Measurements from ENCODE around the gene AGO4.

The AGO4 gene

GRCh38 chr1:35850051-35850450 lies 42.2 kb downstream of the AGO4 start:
- H4K12ac ChIP-seq (ENCODE audit: low read depth, low read length) = no peak overlapping the region
- no peak overlapping the region for H2AFZ ChIP-seq (ENCODE audit: insufficient read depth, low read length, poor library complexity)
- H3K27ac ChIP-seq (ENCODE audit: low read depth, low read length) = no peak overlapping the region
- H3K79me1 ChIP-seq (ENCODE audit: low read length) = no peaks in the 10 kb centered on the region
- no peak overlapping the region for H2BK5ac ChIP-seq (ENCODE audit: low read depth, low read length, poor library complexity)
- no peak overlapping the region for H3K9ac ChIP-seq (ENCODE audit: low read length)
- H3K36me3 ChIP-seq (ENCODE audit: control insufficient read depth in 1 of 2, insufficient read depth in 2 of 2, low read length in 2 of 2) = peaks cover 10 to 18% of the 10 kb centered on the region in 2 experiments
- H3K23ac ChIP-seq (ENCODE audit: low read length) = no peak overlapping the region
- no peak overlapping the region for H3K18ac ChIP-seq (ENCODE audit: low read length)
- H3K9me3 ChIP-seq (ENCODE audit: insufficient read depth, low read depth, low read length) = no peaks in the 10 kb centered on the region
- no peak overlapping the region for H2BK120ac ChIP-seq (ENCODE audit: insufficient read depth, low read length, poor library complexity)
- no peaks in the 10 kb centered on the region for H3K79me2 ChIP-seq (ENCODE audit: control insufficient read depth, insufficient read depth, low read length, poor library complexity)
- no peak overlapping the region for H3K4ac ChIP-seq (ENCODE audit: low read depth, low read length)
- no peak overlapping the region for H2AK5ac ChIP-seq (ENCODE audit: low read length)
- H3K14ac ChIP-seq (ENCODE audit: low read length) = no peak overlapping the region
- no peaks in the 10 kb centered on the region for H3K4me1 ChIP-seq (ENCODE audit: control insufficient read depth in 1 of 2, insufficient read depth in 2 of 2, low read length in 2 of 2)
- no peaks in the 10 kb centered on the region for H3K27me3 ChIP-seq (ENCODE audit: insufficient read depth, low read length)
- DNase-seq = peak; percentile 30 to 78
- no peak overlapping the region for H4K8ac ChIP-seq (ENCODE audit: low read depth, low read length)
- no peak overlapping the region for H4K91ac ChIP-seq (ENCODE audit: low read depth, low read length)
- H3K4me3 ChIP-seq (ENCODE audit: low read depth, low read length) = no peak overlapping the region
- WGBS (ENCODE audit: extremely low coverage, insufficient coverage, insufficient read length) = no CpG with 5 or more reads among the region's 2 CpGs
- no peak overlapping the region for H3K4me2 ChIP-seq (ENCODE audit: low read length)
- H2BK12ac ChIP-seq (ENCODE audit: low read length) = no peak overlapping the region

DNA sequence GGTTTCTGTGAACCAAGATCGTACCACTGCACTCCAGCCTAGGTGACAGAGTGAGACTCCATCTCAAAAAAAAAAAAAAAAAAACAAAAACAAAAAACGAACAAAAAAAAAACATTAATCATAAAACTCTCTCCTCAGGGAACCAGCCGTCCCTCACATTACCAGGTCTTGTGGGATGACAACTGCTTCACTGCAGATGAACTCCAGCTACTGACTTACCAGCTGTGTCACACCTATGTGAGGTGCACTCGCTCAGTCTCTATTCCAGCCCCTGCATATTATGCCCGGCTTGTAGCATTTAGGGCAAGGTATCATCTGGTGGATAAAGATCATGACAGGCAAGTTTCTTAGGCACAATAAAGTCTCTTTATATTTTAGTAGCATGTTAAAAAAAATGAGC lies 42.9 kb downstream of the AGO4 start:
- Histone ChIP-seq H3K4me3 (ENCODE audit: low read depth, low read length) (no peak overlapping the region), H3K9me3 (ENCODE audit: insufficient read depth, low read depth, low read length) (no peaks in the 10 kb centered on the region), H3K18ac (ENCODE audit: low read length) (no peak overlapping the region), H2BK12ac (ENCODE audit: low read length) (no peak overlapping the region), H3K4ac (ENCODE audit: low read depth, low read length) (no peak overlapping the region), H2BK120ac (ENCODE audit: insufficient read depth, low read length, poor library complexity) (no peak overlapping the region), H3K27me3 (ENCODE audit: insufficient read depth, low read length) (no peaks in the 10 kb centered on the region), H3K23ac (ENCODE audit: low read length) (peak overlapping the region; percentile 94), H3K4me2 (ENCODE audit: low read length) (no peak overlapping the region), H4K12ac (ENCODE audit: low read depth, low read length) (no peak overlapping the region), H3K14ac (ENCODE audit: low read length) (no peak overlapping the region), H4K91ac (ENCODE audit: low read depth, low read length) (no peak overlapping the region), H3K79me1 (ENCODE audit: low read length) (no peaks in the 10 kb centered on the region), H4K8ac (ENCODE audit: low read depth, low read length) (no peak overlapping the region), H3K36me3 (ENCODE audit: control insufficient read depth in 1 of 2, insufficient read depth in 2 of 2, low read length in 2 of 2) (peaks cover 10 to 19% of the 10 kb centered on the region in 2 experiments), H3K9ac (ENCODE audit: low read length) (peak overlapping the region; percentile 64), H2AK5ac (ENCODE audit: low read length) (no peak overlapping the region), H3K4me1 (ENCODE audit: control insufficient read depth in 1 of 2, insufficient read depth in 2 of 2, low read length in 2 of 2) (no peaks in the 10 kb centered on the region), H2BK5ac (ENCODE audit: low read depth, low read length, poor library complexity) (no peak overlapping the region), H2AFZ (ENCODE audit: insufficient read depth, low read length, poor library complexity) (no peak overlapping the region), H3K79me2 (ENCODE audit: control insufficient read depth, insufficient read depth, low read length, poor library complexity) (no peaks in the 10 kb centered on the region), H3K27ac (ENCODE audit: low read depth, low read length) (no peak overlapping the region)
- DNase-seq = no peak
- WGBS (ENCODE audit: extremely low coverage, insufficient coverage, insufficient read length) = 100% methylated on average over 1 of the region's 5 CpGs

DNA sequence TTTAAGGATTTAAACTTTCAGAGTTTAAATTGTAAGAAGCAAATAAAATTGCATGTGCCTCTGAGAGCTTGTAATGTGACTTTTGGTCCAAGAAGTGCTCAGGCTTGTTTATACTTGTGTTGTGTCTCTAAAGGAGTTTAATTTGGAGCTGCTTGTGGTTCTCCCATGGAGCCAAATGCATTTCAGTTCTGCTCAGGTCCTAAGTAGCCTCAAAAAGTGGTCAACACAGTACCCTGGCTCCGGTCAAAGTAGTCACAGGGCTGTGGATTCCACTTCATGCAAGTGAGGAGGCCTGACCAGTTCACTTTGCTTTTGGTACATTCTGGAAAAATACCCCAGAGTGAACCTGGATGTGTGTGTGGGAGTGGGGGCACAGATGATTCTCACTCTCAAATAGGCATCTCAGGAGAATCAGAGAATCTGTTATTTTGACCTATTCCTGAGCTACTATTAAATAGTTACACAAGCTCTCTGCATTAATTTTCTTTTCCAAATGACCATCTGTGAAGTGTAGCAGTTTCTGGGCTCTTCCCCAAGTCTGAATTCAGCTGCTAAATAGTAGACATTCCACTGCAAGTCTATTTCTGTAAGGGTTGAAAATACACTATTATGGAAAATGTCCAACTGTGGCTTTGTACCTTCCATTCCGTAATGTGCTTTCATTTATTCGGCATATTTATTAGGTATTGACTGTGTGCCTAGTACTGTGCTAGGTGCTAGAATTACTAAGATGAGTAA lies 43.5 kb downstream of the AGO4 start:
- no peak overlapping the region for H4K8ac ChIP-seq (ENCODE audit: low read depth, low read length)
- no peak overlapping the region for H2BK5ac ChIP-seq (ENCODE audit: low read depth, low read length, poor library complexity)
- no peak overlapping the region for H4K91ac ChIP-seq (ENCODE audit: low read depth, low read length)
- H3K14ac ChIP-seq (ENCODE audit: low read length) = no peak overlapping the region
- no peaks in the 10 kb centered on the region for H3K27me3 ChIP-seq (ENCODE audit: insufficient read depth, low read length)
- no peak for DNase-seq
- no peak overlapping the region for H3K18ac ChIP-seq (ENCODE audit: low read length)
- no peaks in the 10 kb centered on the region for H3K4me1 ChIP-seq (ENCODE audit: control insufficient read depth in 1 of 2, insufficient read depth in 2 of 2, low read length in 2 of 2)
- no peaks in the 10 kb centered on the region for H3K79me2 ChIP-seq (ENCODE audit: control insufficient read depth, insufficient read depth, low read length, poor library complexity)
- no peak overlapping the region for H3K9ac ChIP-seq (ENCODE audit: low read length)
- no peak overlapping the region for H3K4me2 ChIP-seq (ENCODE audit: low read length)
- no peak overlapping the region for H2AFZ ChIP-seq (ENCODE audit: insufficient read depth, low read length, poor library complexity)
- H3K79me1 ChIP-seq (ENCODE audit: low read length) = no peaks in the 10 kb centered on the region
- H3K36me3 ChIP-seq (ENCODE audit: control insufficient read depth in 1 of 2, insufficient read depth in 2 of 2, low read length in 2 of 2) = peaks cover 11 to 19% of the 10 kb centered on the region in 2 experiments
- no peak overlapping the region for H2BK120ac ChIP-seq (ENCODE audit: insufficient read depth, low read length, poor library complexity)
- H3K23ac ChIP-seq (ENCODE audit: low read length) = no peak overlapping the region
- H2BK12ac ChIP-seq (ENCODE audit: low read length) = no peak overlapping the region
- H3K9me3 ChIP-seq (ENCODE audit: insufficient read depth, low read depth, low read length) = no peaks in the 10 kb centered on the region
- no CpG with 5 or more reads among the region's 3 CpGs for WGBS (ENCODE audit: extremely low coverage, insufficient coverage, insufficient read length)
- no peak overlapping the region for H3K4me3 ChIP-seq (ENCODE audit: low read depth, low read length)
- H3K4ac ChIP-seq (ENCODE audit: low read depth, low read length) = no peak overlapping the region
- no peak overlapping the region for H3K27ac ChIP-seq (ENCODE audit: low read depth, low read length)
- no peak overlapping the region for H4K12ac ChIP-seq (ENCODE audit: low read depth, low read length)
- H2AK5ac ChIP-seq (ENCODE audit: low read length) = no peak overlapping the region

DNA sequence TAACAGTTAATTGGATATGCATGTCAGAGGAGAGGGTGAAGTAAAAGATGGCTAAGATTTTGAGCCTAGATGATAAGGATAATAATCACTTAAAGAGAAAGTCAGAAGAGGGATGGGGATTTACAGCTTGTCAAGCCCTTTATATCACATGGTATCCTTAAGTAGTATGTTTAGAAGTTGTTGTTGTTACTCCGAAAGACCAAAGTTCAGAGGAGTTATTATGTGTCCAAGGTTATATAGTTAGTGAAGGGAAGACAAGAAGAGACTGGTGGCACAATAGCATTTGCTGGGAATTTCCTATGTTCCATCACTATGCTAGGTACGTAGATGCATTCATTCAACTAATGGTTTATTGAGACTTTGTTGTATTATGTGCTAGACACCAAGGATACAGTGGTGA lies 44.4 kb downstream of the AGO4 start:
- Histone ChIP-seq H3K23ac (ENCODE audit: low read length) (no peak overlapping the region), H3K4me1 (ENCODE audit: control insufficient read depth in 1 of 2, insufficient read depth in 2 of 2, low read length in 2 of 2) (no peaks in the 10 kb centered on the region), H2BK5ac (ENCODE audit: low read depth, low read length, poor library complexity) (no peak overlapping the region), H2AFZ (ENCODE audit: insufficient read depth, low read length, poor library complexity) (no peak overlapping the region), H4K8ac (ENCODE audit: low read depth, low read length) (no peak overlapping the region), H2BK12ac (ENCODE audit: low read length) (no peak overlapping the region), H3K4me2 (ENCODE audit: low read length) (no peak overlapping the region), H3K9me3 (ENCODE audit: insufficient read depth, low read depth, low read length) (no peaks in the 10 kb centered on the region), H2AK5ac (ENCODE audit: low read length) (no peak overlapping the region), H3K9ac (ENCODE audit: low read length) (no peak overlapping the region), H4K91ac (ENCODE audit: low read depth, low read length) (no peak overlapping the region), H2BK120ac (ENCODE audit: insufficient read depth, low read length, poor library complexity) (no peak overlapping the region), H3K36me3 (ENCODE audit: control insufficient read depth in 1 of 2, insufficient read depth in 2 of 2, low read length in 2 of 2) (peaks cover 11 to 15% of the 10 kb centered on the region in 2 experiments), H3K18ac (ENCODE audit: low read length) (no peak overlapping the region), H3K79me1 (ENCODE audit: low read length) (no peaks in the 10 kb centered on the region), H3K79me2 (ENCODE audit: control insufficient read depth, insufficient read depth, low read length, poor library complexity) (no peaks in the 10 kb centered on the region), H3K27me3 (ENCODE audit: insufficient read depth, low read length) (no peaks in the 10 kb centered on the region), H3K27ac (ENCODE audit: low read depth, low read length) (no peak overlapping the region), H3K4me3 (ENCODE audit: low read depth, low read length) (no peak overlapping the region), H3K4ac (ENCODE audit: low read depth, low read length) (no peak overlapping the region), H3K14ac (ENCODE audit: low read length) (no peak overlapping the region), H4K12ac (ENCODE audit: low read depth, low read length) (no peak overlapping the region)
- DNase-seq = no peak
- WGBS (ENCODE audit: extremely low coverage, insufficient coverage, insufficient read length) = no CpG with 5 or more reads among the region's 2 CpGs
